Psoas muscle (tissue), 8 donors: ENCODE results near the gene HK3. TPM values are rescaled to one million over a fixed set of nuclear protein-coding genes. Genes with fewer than 3 reads are reported as not detected.

ENCODE experiments used
- ATAC-seq, 4 donors: fragments of 200-7000 bp; cut with Tn5 transposase; one replicate each; pipeline ENCODE4 v1.9.1; 2020; ENCODE audit warnings: moderate library complexity in 3 of 4, mild to moderate bottlenecking in 2 of 4
- DNase-seq, 2 donors: peaks; one replicate each; pipeline ENCODE4 v3.0.0-alpha.2; 2020
- H3K27ac ChIP-seq: fragments of 200-600 bp; one replicate; pipeline ENCODE4 v1.8.0; 2022
- H3K27me3 ChIP-seq, 3 donors: fragments of 200-600 bp in 1 of 3; one replicate each; pipeline versions ENCODE4 v1.6.1 to v1.8.0; 2013 to 2022; ENCODE audit warnings: low read length in 2 of 3, mild to moderate bottlenecking in 2 of 3, moderate library complexity in 1 of 3; ENCODE audit not compliant: insufficient read depth in 3 of 3
- H3K36me3 ChIP-seq, 2 donors: fragments of 200-600 bp in 1 of 2; one replicate each; pipeline versions ENCODE4 v1.6.1 to v1.8.0; 2013 to 2022; ENCODE audit warnings: low read depth in 1 of 2, mild to moderate bottlenecking in 1 of 2, moderate library complexity in 1 of 2; ENCODE audit not compliant: insufficient read depth in 1 of 2
- H3K4me1 ChIP-seq: fragments of 200-600 bp; one replicate; pipeline ENCODE4 v1.8.0; 2022
- H3K4me3 ChIP-seq: fragments of 200-600 bp; one replicate; pipeline ENCODE4 v1.8.0; 2022; ENCODE audit warnings: mild to moderate bottlenecking
- H3K9me3 ChIP-seq: fragments of 200-600 bp; one replicate; pipeline ENCODE4 v1.8.0; 2022
- CTCF ChIP-seq: fragments of 200-600 bp; IDR thresholded peaks from one replicate; pipeline ENCODE4 v1.8.0; 2022; ENCODE audit warnings: antibody characterized with exemption
- WGBS, 3 donors: extraction: QIAGEN DNeasy Blood & Tissue Kit; methylation state at CpG; one replicate each; pipeline versions ENCODE4 v1.1.6 to v1.1.7; 2013; 5-methylcytosine and 5-hydroxymethylcytosine counted together
- intact Hi-C, 2 donors: fragments of 100-400 bp; cut with DNase I; formaldehyde crosslinking; loops; one replicate each; pipeline versions ENCODE4 v1.11.0 to v1.14.2; 2022
- polyA plus RNA-seq, 3 donors: library from polyadenylated mRNA; stranded (reverse); fragments of 200-250 nt; gene quantifications; one replicate each; pipeline ENCODE4 v1.2.3, GENCODE V29; 2013
- total RNA-seq, 4 donors: library from RNA; stranded (reverse); fragmentation: NEBNext Ultra II Directional in 2 of 4; extraction: Animal tissue kit (Norgen Biotek cat#: 25700) in 2 of 4; gene quantifications; one replicate each; pipeline versions ENCODE4 v1.2.1 to v1.2.4, GENCODE V29; 2021 to 2023
- donor health status: healthy with polysubstance abuse.
- donor health status: DM: no; HTN: no; CAD: no; lungs with moderate emphysema.
- donor health status: Bipolar disorder and iron deficiency.
- donor health status: healthy.
- donor health status: DM: yes; HTN: yes; CAD: no.
- donor health status: DM: no; HTN: no; CAD: no.
- donor health status: DM: no; HTN: no; CAD: no.
- donor health status: DM: yes; HTN: yes; CAD: no.

HK3 gene
- total and polyA plus RNA-seq, 7 donors: 1.6 to 3.1 (median 2.4) TPM

GRCh38 chr5:176836811-176837706 lies 62.1 kb downstream of the HK3 start:
- H3K36me3 ChIP-seq: no peaks in the 10 kb centered on the region
- intact Hi-C loops: no loop called here
- no peak for TF ChIP-seq CTCF
- WGBS, 3 donors: 58 to 60% (median 58%) methylated on average over 15 of the region's 15 CpGs
- ATAC-seq: no peak
- H3K27ac ChIP-seq: no peak overlapping the region
- no peaks in the 10 kb centered on the region for H3K4me1 ChIP-seq
- no peak for DNase-seq
- no peaks in the 10 kb centered on the region for H3K9me3 ChIP-seq
- H3K4me3 ChIP-seq: no peak overlapping the region
- peaks cover 0 to 20% (median 8%) of the 10 kb centered on the region in 3 donors for H3K27me3 ChIP-seq

- WGBS, 3 donors: 62 to 70% (median 63%) methylated on average over 3 of the region's 3 CpGs
These were observed 63.2 kb downstream of the HK3 start for GRCh38 chr5:176835918-176836317.

GRCh38 chr5:176833286-176833685 lies 65.9 kb downstream of the HK3 start:
- WGBS, 3 donors: 82 to 89% (median 88%) methylated on average over 4 of the region's 4 CpGs
- no peak for TF ChIP-seq CTCF
- Histone ChIP-seq H3K4me1 (no peaks in the 10 kb centered on the region), H3K27me3 (peaks cover 0 to 20% (median 10%) of the 10 kb centered on the region in 3 donors), H3K27ac (no peak overlapping the region), H3K9me3 (no peaks in the 10 kb centered on the region), H3K36me3 (no peaks in the 10 kb centered on the region), H3K4me3 (no peak overlapping the region)
- ATAC-seq: no peak
- DNase-seq: no peak
- intact Hi-C loops: no loop called here

More at GRCh38 chr5:176835918-176836317, 63.2 kb downstream of the HK3 start:
- no peak for ATAC-seq
- no peak for TF ChIP-seq CTCF
- Histone ChIP-seq H3K4me1 (no peaks in the 10 kb centered on the region), H3K36me3 (no peaks in the 10 kb centered on the region), H3K27me3 (peaks cover 0 to 20% (median 10%) of the 10 kb centered on the region in 3 donors), H3K27ac (no peak overlapping the region), H3K4me3 (no peak overlapping the region), H3K9me3 (no peaks in the 10 kb centered on the region)
- DNase-seq: no peak
- intact Hi-C loops: no loop called here

GRCh38 chr5:176832162-176832561 lies 67.0 kb downstream of the HK3 start:
- 80 to 90% (median 82%) methylated on average over 6 of the region's 6 CpGs for WGBS, 3 donors
- intact Hi-C loops: no loop called here
- no peak overlapping the region for H3K4me3 ChIP-seq
- no peaks in the 10 kb centered on the region for H3K9me3 ChIP-seq
- no peak for ATAC-seq
- H3K27me3 ChIP-seq: peaks cover 0 to 20% (median 10%) of the 10 kb centered on the region in 3 donors
- H3K27ac ChIP-seq: no peak overlapping the region
- H3K4me1 ChIP-seq: no peaks in the 10 kb centered on the region
- H3K36me3 ChIP-seq: no peaks in the 10 kb centered on the region
- no peak for TF ChIP-seq CTCF
- DNase-seq: no peak
